Esophagus muscularis mucosa (tissue), 3 donors: ENCODE results near the gene KRTAP4-7.

ENCODE experiments used
- POLR2A ChIP-seq: fragments of 450-650 bp; IDR thresholded peaks from one replicate; pipeline ENCODE4 v1.6.1; 2017; ENCODE audit warnings: antibody characterized with exemption, moderate library complexity, mild to moderate bottlenecking, low read depth
- TF ChIP-seq, protein P1 (sequence below), 3 experiments: fragments of 200-600 bp in 2 of 3; fragments of 450-650 bp in 1 of 3; sonication (generic) in 2 of 3; IDR thresholded peaks; one replicate each; pipeline ENCODE4 v1.5.1; 2017 to 2019; ENCODE audit warnings: antibody characterized with exemption in 3 of 3, mild to moderate bottlenecking in 2 of 3, moderate library complexity in 1 of 3

DNA sequence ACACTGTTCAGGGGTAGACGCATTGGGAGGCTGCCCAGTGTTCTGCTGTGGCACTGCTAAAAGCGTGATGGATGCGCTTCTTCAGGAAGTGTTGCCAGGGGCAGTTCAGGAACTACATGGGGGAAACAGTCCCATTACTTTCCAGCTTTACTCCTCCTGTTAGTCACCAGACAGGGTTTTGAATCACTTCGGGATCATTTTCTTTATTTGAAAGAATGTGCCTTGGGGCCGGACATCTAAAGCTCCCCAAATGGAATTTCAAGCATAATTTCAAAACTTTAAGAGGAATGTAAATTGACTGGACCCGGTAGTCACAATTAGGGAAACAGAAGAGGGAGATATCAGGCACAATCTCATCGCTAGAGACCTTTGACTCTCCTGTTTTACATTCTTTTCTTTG is 35.5 kb upstream of the KRTAP4-7 start:
- TF ChIP-seq, protein P1, sequence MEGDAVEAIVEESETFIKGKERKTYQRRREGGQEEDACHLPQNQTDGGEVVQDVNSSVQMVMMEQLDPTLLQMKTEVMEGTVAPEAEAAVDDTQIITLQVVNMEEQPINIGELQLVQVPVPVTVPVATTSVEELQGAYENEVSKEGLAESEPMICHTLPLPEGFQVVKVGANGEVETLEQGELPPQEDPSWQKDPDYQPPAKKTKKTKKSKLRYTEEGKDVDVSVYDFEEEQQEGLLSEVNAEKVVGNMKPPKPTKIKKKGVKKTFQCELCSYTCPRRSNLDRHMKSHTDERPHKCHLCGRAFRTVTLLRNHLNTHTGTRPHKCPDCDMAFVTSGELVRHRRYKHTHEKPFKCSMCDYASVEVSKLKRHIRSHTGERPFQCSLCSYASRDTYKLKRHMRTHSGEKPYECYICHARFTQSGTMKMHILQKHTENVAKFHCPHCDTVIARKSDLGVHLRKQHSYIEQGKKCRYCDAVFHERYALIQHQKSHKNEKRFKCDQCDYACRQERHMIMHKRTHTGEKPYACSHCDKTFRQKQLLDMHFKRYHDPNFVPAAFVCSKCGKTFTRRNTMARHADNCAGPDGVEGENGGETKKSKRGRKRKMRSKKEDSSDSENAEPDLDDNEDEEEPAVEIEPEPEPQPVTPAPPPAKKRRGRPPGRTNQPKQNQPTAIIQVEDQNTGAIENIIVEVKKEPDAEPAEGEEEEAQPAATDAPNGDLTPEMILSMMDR (IDR thresholded peaks at IDR 0.05) = no peak
- TF ChIP-seq POLR2A = no peak
